HUES48 (cell line): Measurements from ENCODE around the gene CNTN2.

ENCODE experiments used
- H3K27ac ChIP-seq: one replicate; pipeline ENCODE4 v1.7.0; 2013; ENCODE audit warnings: low read depth, low read length, inconsistent platforms
- H3K27me3 ChIP-seq: 2 replicates; pipeline ENCODE4 v1.6.1; 2013; ENCODE audit warnings: mild to moderate bottlenecking, low read length; ENCODE audit not compliant: control insufficient read depth, insufficient read depth
- H3K36me3 ChIP-seq: 2 replicates; pipeline ENCODE4 v1.6.1; 2013; ENCODE audit warnings: low read length; ENCODE audit not compliant: control insufficient read depth, insufficient read depth
- H3K4me1 ChIP-seq: 2 replicates; pipeline ENCODE4 v1.6.1; 2013; ENCODE audit warnings: mild to moderate bottlenecking, low read length; ENCODE audit not compliant: control insufficient read depth, insufficient read depth
- H3K4me3 ChIP-seq: 2 replicates; pipeline ENCODE4 v1.5.1; 2013; ENCODE audit warnings: mild to moderate bottlenecking, low read depth, low read length
- H3K9ac ChIP-seq: 2 replicates; pipeline ENCODE4 v1.6.1; 2013; ENCODE audit warnings: mild to moderate bottlenecking, low read depth, low read length, moderate library complexity
- H3K9me3 ChIP-seq: 2 replicates; pipeline ENCODE4 v1.6.1; 2013; ENCODE audit warnings: low read length; ENCODE audit not compliant: control insufficient read depth, insufficient read depth

Gene CNTN2, protein sequence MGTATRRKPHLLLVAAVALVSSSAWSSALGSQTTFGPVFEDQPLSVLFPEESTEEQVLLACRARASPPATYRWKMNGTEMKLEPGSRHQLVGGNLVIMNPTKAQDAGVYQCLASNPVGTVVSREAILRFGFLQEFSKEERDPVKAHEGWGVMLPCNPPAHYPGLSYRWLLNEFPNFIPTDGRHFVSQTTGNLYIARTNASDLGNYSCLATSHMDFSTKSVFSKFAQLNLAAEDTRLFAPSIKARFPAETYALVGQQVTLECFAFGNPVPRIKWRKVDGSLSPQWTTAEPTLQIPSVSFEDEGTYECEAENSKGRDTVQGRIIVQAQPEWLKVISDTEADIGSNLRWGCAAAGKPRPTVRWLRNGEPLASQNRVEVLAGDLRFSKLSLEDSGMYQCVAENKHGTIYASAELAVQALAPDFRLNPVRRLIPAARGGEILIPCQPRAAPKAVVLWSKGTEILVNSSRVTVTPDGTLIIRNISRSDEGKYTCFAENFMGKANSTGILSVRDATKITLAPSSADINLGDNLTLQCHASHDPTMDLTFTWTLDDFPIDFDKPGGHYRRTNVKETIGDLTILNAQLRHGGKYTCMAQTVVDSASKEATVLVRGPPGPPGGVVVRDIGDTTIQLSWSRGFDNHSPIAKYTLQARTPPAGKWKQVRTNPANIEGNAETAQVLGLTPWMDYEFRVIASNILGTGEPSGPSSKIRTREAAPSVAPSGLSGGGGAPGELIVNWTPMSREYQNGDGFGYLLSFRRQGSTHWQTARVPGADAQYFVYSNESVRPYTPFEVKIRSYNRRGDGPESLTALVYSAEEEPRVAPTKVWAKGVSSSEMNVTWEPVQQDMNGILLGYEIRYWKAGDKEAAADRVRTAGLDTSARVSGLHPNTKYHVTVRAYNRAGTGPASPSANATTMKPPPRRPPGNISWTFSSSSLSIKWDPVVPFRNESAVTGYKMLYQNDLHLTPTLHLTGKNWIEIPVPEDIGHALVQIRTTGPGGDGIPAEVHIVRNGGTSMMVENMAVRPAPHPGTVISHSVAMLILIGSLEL

DNA sequence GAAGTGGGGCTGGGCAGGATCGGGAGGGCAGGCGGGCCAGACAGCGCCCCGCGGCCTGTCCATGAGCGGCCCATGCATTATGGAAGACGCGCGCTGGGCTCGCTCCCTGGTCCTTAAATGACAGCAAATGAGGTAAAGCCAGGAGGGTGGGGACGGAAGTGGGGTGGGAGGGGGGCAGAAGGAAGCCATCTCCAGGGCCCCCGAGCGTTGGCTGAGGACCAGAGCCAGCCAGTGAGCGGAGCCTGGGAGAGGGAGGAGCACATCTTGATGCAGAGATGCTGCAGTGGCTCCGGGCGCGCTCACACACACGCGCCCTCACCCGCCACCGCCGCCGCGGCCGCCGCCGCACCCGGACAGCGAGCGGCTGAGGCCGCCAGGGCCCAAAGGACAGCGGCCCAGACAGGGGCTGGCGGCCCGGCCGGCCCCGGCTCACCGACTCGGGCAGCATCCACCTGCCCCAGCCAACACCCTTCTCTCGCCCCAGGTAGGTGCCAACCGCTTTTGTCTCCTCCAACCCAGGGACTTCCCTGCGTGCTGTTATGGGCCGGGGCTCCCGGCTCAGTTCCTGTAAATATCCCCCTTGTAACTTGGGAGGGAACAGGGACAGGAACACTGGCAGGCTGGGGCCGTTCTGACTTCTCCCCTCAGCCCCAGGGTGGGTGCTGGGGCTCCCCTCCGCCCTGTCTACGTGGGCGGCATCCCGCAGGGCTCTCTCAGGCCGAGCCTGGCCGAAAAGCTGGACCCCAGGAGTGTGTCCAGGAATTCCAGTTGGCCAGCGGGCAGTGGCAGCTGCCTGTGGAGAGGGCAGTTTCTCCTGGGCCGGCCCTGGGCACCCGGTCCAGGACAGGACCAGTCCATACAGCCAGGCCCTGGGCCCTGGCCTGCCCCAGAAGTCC is at the start of gene CNTN2:
CNTN2 (plus strand) TSS at position 302 of the 896 bp plus-strand sequence. CDS start 9,974 bp downstream, outside the sequence.
- Histone ChIP-seq H3K4me3 (peak within 1 kb of the TSS; percentile 50), H3K27ac (no peak within 1 kb of the TSS), H3K27me3 (peaks cover 52% of the 10 kb centered on the region), H3K9me3 (no peaks in the 10 kb centered on the region), H3K36me3 (no peaks in the 10 kb centered on the region), H3K9ac (no peak within 1 kb of the TSS), H3K4me1 (peaks cover 32% of the 10 kb centered on the region)

DNA sequence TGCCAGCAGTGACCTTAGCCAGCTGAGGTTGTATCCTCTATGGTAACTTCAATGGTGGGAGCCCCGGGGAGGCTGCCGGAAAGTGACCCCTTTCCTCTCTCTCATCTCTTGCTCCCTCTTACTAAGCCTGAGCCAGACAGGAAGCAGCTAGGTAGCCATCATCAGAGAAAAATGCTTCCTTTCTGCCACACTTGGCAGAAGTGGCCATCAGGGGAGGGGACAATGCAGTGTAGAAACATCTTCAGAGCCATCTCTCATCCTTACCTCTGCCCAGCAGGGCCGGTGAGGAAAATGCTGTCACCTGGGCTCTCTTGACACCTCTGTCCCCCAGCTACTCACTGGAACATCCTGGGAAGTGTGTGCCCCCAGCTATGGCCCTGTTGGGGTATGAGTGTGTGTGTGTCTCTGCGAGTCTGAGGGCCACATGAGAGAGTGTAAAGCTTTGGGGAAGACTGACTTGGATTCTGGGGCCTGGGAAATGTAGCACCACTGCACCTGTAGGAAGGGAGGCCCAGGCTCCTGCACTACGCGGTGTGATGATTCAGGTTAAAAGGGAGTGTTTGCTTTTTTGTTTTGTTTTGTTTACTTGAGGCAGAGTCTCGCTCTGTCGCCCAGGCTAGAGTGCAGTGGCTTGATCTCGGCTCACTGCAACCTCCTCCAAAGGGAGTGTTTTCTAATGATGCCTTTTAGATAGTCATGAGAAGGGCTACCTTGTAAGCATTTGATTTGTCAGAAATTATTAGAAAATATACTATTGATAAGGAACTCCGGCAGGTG is 48.7 kb upstream of the CNTN2 start:
- peaks cover 9% of the 10 kb centered on the region for H3K27me3 ChIP-seq
- H3K4me1 ChIP-seq: peaks cover 25% of the 10 kb centered on the region
- no peak overlapping the region for H3K9ac ChIP-seq
- H3K4me3 ChIP-seq: no peak overlapping the region
- H3K36me3 ChIP-seq: no peaks in the 10 kb centered on the region
- H3K27ac ChIP-seq: no peak overlapping the region
- H3K9me3 ChIP-seq: no peaks in the 10 kb centered on the region

DNA sequence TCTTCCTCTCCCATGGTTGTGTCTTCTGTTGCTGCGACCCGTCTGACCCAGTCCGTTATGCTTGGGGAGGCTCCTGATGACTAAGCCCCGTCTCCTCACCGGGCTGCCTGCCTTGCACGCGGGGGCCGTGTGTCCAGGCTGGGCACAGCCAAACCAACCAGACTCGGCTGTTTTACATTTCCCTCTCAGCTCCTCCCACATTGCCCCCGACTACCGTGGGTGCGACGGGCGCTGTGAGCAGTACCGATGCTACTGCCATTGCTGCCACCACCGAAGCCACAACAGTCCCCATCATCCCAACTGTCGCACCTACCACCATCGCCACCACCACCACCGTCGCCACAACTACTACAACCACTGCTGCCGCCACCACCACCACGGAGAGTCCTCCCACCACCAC is 46.0 kb upstream of the CNTN2 start:
- Histone ChIP-seq H3K4me1 (peaks cover 5% of the 10 kb centered on the region), H3K27me3 (peaks cover 5% of the 10 kb centered on the region; the same call in 1 of the 2 replicates), H3K27ac (no peak overlapping the region), H3K9me3 (no peaks in the 10 kb centered on the region), H3K36me3 (no peaks in the 10 kb centered on the region), H3K9ac (no peak overlapping the region), H3K4me3 (no peak overlapping the region)

DNA sequence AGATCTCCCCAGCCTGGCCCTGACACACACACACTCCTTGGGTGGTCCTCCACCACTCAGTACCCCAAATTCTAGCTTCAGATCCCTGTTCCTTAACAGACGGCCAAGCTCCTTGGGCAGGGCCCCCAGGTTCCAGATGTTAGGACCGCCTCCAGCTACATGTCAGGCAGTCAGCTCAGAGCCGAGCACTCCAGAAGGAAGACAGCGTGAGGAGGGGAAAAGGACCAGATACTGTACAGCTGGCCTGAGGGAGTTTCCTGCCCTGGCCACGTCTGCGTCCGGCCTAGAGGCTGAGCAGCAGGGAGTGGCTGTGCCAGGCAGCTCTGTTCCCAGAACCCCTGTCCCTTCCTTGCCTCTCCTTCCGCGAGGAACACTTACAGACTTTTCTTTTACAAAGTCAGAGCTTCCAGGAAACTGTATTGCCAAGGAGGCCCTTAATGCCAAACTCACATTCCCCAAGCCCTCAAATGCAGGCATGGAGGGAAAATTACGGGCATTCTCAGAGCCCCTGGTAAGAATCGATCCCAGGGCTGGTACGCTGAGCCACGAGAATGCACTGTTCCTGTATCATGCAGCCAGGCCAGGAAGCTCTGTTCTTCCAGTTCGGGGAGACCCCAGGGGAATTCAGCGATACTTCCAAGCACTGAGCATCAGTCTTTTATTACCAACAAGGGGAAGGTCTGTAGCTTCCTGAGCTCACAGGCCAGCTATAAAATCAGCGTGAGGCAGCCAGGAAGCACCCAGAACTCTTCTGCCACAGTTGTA is 45.2 kb upstream of the CNTN2 start:
- Histone ChIP-seq H3K4me3 (no peak overlapping the region), H3K27ac (no peak overlapping the region), H3K9me3 (no peaks in the 10 kb centered on the region), H3K9ac (no peak overlapping the region), H3K36me3 (no peaks in the 10 kb centered on the region), H3K27me3 (0 out of 2 replicates have a peak, but pooled peaks cover 2% of the 10 kb centered on the region), H3K4me1 (peaks cover 5% of the 10 kb centered on the region)

DNA sequence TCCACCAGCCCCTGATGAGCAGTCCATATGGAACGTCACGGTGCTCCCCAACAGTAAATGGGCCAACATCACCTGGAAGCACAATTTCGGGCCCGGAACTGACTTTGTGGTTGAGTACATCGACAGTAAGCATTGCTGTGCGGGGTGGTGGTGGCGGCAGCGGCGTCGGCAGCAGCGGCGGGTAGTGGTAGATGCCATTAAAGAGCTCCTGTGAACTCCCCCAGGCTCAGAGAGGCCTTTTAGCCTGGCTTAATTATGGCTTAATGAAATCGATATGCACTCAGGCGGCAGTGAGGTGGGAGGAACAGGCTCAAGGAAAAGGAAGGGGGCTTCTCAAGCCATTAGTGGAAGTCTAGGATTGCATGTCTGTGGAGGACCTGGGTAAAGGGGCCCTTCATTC is 41.9 kb upstream of the CNTN2 start:
- H3K27ac ChIP-seq: no peak overlapping the region
- H3K4me1 ChIP-seq: peaks cover 18% of the 10 kb centered on the region
- no peaks in the 10 kb centered on the region for H3K9me3 ChIP-seq
- H3K27me3 ChIP-seq: peaks cover 2% of the 10 kb centered on the region; the same call in 1 of the 2 replicates
- no peak overlapping the region for H3K9ac ChIP-seq
- no peaks in the 10 kb centered on the region for H3K36me3 ChIP-seq
- H3K4me3 ChIP-seq: no peak overlapping the region

DNA sequence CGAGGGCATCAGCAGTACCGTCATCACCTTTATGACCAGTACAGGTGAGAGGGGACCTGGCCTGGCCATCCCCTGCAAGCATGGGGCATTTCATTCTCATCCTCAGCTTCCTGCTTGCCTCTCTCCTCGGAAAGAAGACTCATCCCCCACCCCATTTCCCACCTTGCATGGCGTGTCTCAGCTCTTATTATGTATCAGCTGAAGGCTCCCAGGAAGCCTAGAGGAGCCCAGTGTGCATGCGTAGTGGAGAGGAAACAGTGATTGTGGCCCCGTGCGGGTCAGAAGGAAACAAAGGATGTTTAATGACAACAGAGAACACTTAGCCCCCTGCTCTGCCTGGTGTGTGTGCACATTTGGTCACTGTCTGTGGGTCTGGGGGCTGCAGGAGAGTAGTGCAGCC is 40.3 kb upstream of the CNTN2 start:
- Histone ChIP-seq H3K27me3 (peaks cover 2% of the 10 kb centered on the region; the same call in 1 of the 2 replicates), H3K4me1 (peaks cover 18% of the 10 kb centered on the region), H3K27ac (no peak overlapping the region), H3K36me3 (no peaks in the 10 kb centered on the region), H3K9me3 (no peaks in the 10 kb centered on the region), H3K4me3 (no peak overlapping the region), H3K9ac (no peak overlapping the region)

DNA sequence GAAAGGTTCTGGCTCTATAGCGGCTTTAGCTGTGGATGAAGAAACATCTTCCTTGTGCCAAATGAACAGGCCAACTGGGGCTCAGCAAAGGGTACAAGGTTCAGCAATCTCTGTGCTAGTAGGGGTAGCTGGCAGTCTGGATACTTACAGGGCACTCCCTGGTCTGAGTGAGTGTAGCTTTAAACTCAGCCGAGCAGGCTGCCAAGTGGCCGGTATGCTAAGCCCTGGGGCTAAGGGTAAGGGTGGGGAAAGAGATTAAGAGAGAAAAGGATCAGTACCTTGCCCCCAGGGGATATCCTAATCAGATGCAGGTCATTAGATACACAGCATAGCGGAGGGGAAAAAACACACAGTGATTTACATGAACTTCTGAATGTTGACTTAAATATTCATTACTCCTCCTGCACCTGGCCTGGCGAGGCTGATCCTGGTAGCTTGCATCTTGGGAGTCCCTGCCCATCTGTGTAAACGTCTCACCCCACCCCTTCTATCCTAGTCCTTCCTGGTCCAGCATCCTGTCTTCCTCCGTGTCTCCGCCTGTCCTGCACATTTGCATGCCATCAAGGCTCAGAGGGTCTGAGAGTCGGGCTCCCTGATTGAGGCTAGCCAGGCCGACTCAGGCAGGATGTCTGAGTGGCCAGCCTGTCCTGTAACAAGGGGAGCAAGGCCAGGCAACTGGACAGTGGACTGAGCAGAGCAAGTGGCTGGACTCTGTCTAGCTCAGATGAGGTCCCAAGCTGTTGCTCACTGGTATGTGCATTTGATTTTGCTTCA is 39.5 kb upstream of the CNTN2 start:
- peaks cover 18% of the 10 kb centered on the region for H3K4me1 ChIP-seq
- no peaks in the 10 kb centered on the region for H3K36me3 ChIP-seq
- no peak overlapping the region for H3K9ac ChIP-seq
- H3K9me3 ChIP-seq: no peaks in the 10 kb centered on the region
- peaks cover 2% of the 10 kb centered on the region; the same call in 1 of the 2 replicates for H3K27me3 ChIP-seq
- H3K27ac ChIP-seq: peak overlapping the region; percentile 15
- no peak overlapping the region for H3K4me3 ChIP-seq

DNA sequence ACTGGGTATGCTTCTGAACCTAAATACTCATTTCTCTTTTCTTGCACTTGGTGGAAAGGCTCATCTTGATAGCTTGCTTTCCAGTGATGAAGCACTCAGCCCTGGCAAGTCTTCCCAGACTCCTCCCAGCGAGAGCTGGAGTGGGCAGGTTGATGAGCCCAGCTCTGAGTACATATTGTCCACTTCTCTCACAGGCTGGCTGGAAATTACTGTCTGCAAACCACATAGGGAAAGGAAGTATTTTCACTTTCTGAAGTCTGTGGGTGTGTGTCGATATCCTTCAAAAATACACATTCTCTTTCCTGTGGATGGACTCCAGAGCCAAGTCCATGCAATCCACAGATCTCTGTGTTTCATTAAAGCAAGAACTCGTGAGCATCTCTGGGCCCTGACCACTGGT is 38.7 kb upstream of the CNTN2 start:
- Histone ChIP-seq H3K4me1 (peaks cover 18% of the 10 kb centered on the region), H3K27ac (no peak overlapping the region), H3K27me3 (peaks cover 2% of the 10 kb centered on the region; the same call in 1 of the 2 replicates)

DNA sequence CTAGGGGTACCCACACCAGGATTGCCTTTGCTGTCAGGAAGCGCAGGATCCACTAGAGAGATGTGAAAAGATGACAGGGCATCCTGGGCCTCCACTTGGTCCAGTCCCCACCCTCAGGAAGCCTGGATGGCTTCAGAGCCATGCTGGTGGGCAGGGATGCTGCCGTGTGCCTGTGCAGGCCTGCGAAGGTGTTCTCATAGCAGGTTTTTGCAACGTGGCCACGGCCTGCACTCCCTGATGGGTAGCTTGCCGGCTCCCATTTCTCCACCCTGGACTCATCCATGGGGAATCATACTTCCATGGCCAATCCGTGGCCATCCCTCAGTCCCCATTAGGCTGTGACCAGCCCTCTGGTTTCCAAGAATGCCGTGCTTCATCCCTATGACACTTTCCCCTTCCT is 34.1 kb upstream of the CNTN2 start:
- H3K27me3 ChIP-seq: no peaks in the 10 kb centered on the region; the same call in 1 of the 2 replicates
- no peak overlapping the region for H3K4me3 ChIP-seq
- H3K9ac ChIP-seq: no peak overlapping the region
- peaks cover 10% of the 10 kb centered on the region for H3K4me1 ChIP-seq
- H3K36me3 ChIP-seq: no peaks in the 10 kb centered on the region
- no peaks in the 10 kb centered on the region for H3K9me3 ChIP-seq
- H3K27ac ChIP-seq: no peak overlapping the region

More for the DNA sequence above, 38.7 kb upstream of the CNTN2 start:
- no peaks in the 10 kb centered on the region for H3K9me3 ChIP-seq
- H3K9ac ChIP-seq: no peak overlapping the region
- H3K4me3 ChIP-seq: no peak overlapping the region
- H3K36me3 ChIP-seq: no peaks in the 10 kb centered on the region
